ENCODE measurements around the gene ATG2B. TPM values are rescaled to one million over a fixed set of nuclear protein-coding genes. Genes with fewer than 3 reads are reported as not detected.
"Not testable (repeated sequence)": the region's sequence is repeated elsewhere in the genome, so short reads cannot be mapped to it uniquely, and the experiment has no call there.

Gene ATG2B
- total RNA-seq, 1 donor from 2014 or later = 22.2 TPM

- DNase-seq (ENCODE audit: low spot score) = no peak
- no peaks in the 10 kb centered on the region for H3K36me3 Mint-ChIP-seq (ENCODE audit: low read depth)
- intact Hi-C loops (cut with micrococcal nuclease) = no loop called here
- H3K4me3 Mint-ChIP-seq = no peak overlapping the region
- no peaks in the 10 kb centered on the region for H3K9me3 Mint-ChIP-seq
- no peaks in the 10 kb centered on the region for H3K4me1 Mint-ChIP-seq (ENCODE audit: low read depth)
- H3K27me3 Mint-ChIP-seq (ENCODE audit: insufficient read depth) = no peaks in the 10 kb centered on the region
- H3K27ac Mint-ChIP-seq = no peak overlapping the region
Measured at GRCh38 chr14:96250485-96250884, 112.7 kb downstream of the ATG2B start.

GRCh38 chr14:96249029-96249428 is 114.1 kb downstream of the ATG2B start:
- intact Hi-C loops (cut with micrococcal nuclease) = no loop called here
- Mint-ChIP-seq H3K27me3 (ENCODE audit: insufficient read depth) (peaks cover 2% of the 10 kb centered on the region), H3K9me3 (no peaks in the 10 kb centered on the region), H3K27ac (no peak overlapping the region), H3K4me3 (no peak overlapping the region), H3K36me3 (ENCODE audit: low read depth) (no peaks in the 10 kb centered on the region), H3K4me1 (ENCODE audit: low read depth) (no peaks in the 10 kb centered on the region)
- DNase-seq (ENCODE audit: low spot score) = no peak

- H3K27me3 Mint-ChIP-seq (ENCODE audit: insufficient read depth) = peaks cover 2% of the 10 kb centered on the region
- H3K27ac Mint-ChIP-seq = no peak overlapping the region
- H3K4me3 Mint-ChIP-seq = no peak overlapping the region
- no peaks in the 10 kb centered on the region for H3K36me3 Mint-ChIP-seq (ENCODE audit: low read depth)
- no peaks in the 10 kb centered on the region for H3K4me1 Mint-ChIP-seq (ENCODE audit: low read depth)
- no peak for DNase-seq (ENCODE audit: low spot score)
- intact Hi-C loops (cut with micrococcal nuclease) = no loop called here
- no peaks in the 10 kb centered on the region for H3K9me3 Mint-ChIP-seq
Measured at GRCh38 chr14:96247031-96247430, 116.1 kb downstream of the ATG2B start.

- Mint-ChIP-seq H3K9me3 (no peaks in the 10 kb centered on the region), H3K36me3 (ENCODE audit: low read depth) (no peaks in the 10 kb centered on the region), H3K27ac (no peak overlapping the region), H3K27me3 (ENCODE audit: insufficient read depth) (peaks cover 2% of the 10 kb centered on the region), H3K4me3 (no peak overlapping the region), H3K4me1 (ENCODE audit: low read depth) (no peaks in the 10 kb centered on the region)
- intact Hi-C loops (cut with micrococcal nuclease) = no loop called here
- no peak for DNase-seq (ENCODE audit: low spot score)
Measured at GRCh38 chr14:96246539-96246847, 116.6 kb downstream of the ATG2B start.

- Mint-ChIP-seq H3K4me1 (ENCODE audit: low read depth) (no peaks in the 10 kb centered on the region), H3K27ac (no peak overlapping the region), H3K4me3 (no peak overlapping the region), H3K27me3 (ENCODE audit: insufficient read depth) (peaks cover 2% of the 10 kb centered on the region), H3K9me3 (no peaks in the 10 kb centered on the region), H3K36me3 (ENCODE audit: low read depth) (no peaks in the 10 kb centered on the region)
- DNase-seq (ENCODE audit: low spot score) = no peak
- intact Hi-C loops (cut with micrococcal nuclease) = no loop called here
Measured at GRCh38 chr14:96245710-96246538, 117.2 kb downstream of the ATG2B start.

GRCh38 chr14:96245074-96245473 is 118.1 kb downstream of the ATG2B start:
- H3K4me3 Mint-ChIP-seq; DNase-seq (ENCODE audit: low spot score); intact Hi-C loops (cut with micrococcal nuclease); H3K27ac Mint-ChIP-seq; H3K4me1 Mint-ChIP-seq (ENCODE audit: low read depth); H3K27me3 Mint-ChIP-seq (ENCODE audit: insufficient read depth); H3K9me3 Mint-ChIP-seq; H3K36me3 Mint-ChIP-seq (ENCODE audit: low read depth): not testable (repeated sequence)

- intact Hi-C loops (cut with micrococcal nuclease) = no loop called here
- H3K27ac Mint-ChIP-seq = no peak overlapping the region
- no peak overlapping the region for H3K4me3 Mint-ChIP-seq
- no peaks in the 10 kb centered on the region for H3K9me3 Mint-ChIP-seq
- H3K27me3 Mint-ChIP-seq (ENCODE audit: insufficient read depth) = peaks cover 2% of the 10 kb centered on the region
- DNase-seq (ENCODE audit: low spot score) = no peak
- no peaks in the 10 kb centered on the region for H3K4me1 Mint-ChIP-seq (ENCODE audit: low read depth)
- no peaks in the 10 kb centered on the region for H3K36me3 Mint-ChIP-seq (ENCODE audit: low read depth)
Measured at GRCh38 chr14:96243785-96244184, 119.4 kb downstream of the ATG2B start.

- Mint-ChIP-seq H3K36me3 (ENCODE audit: low read depth) (no peaks in the 10 kb centered on the region), H3K9me3 (no peaks in the 10 kb centered on the region), H3K4me3 (no peak overlapping the region), H3K27ac (no peak overlapping the region), H3K4me1 (ENCODE audit: low read depth) (no peaks in the 10 kb centered on the region), H3K27me3 (ENCODE audit: insufficient read depth) (peaks cover 2% of the 10 kb centered on the region)
- intact Hi-C loops (cut with micrococcal nuclease) = no loop called here
- no peak for DNase-seq (ENCODE audit: low spot score)
Measured at GRCh38 chr14:96242126-96242525, 121.0 kb downstream of the ATG2B start.

- H3K4me3 Mint-ChIP-seq = no peak overlapping the region
- intact Hi-C loops (cut with micrococcal nuclease) = no loop called here
- no peaks in the 10 kb centered on the region for H3K9me3 Mint-ChIP-seq
- no peaks in the 10 kb centered on the region for H3K4me1 Mint-ChIP-seq (ENCODE audit: low read depth)
- no peaks in the 10 kb centered on the region for H3K36me3 Mint-ChIP-seq (ENCODE audit: low read depth)
- peaks cover 2% of the 10 kb centered on the region for H3K27me3 Mint-ChIP-seq (ENCODE audit: insufficient read depth)
- no peak for DNase-seq (ENCODE audit: low spot score)
- no peak overlapping the region for H3K27ac Mint-ChIP-seq
Measured at GRCh38 chr14:96240641-96241040, 122.5 kb downstream of the ATG2B start.

GRCh38 chr14:96239711-96240141 is 123.4 kb downstream of the ATG2B start:
- H3K27me3 Mint-ChIP-seq (ENCODE audit: insufficient read depth) = no peaks in the 10 kb centered on the region
- no peaks in the 10 kb centered on the region for H3K4me1 Mint-ChIP-seq (ENCODE audit: low read depth)
- no peaks in the 10 kb centered on the region for H3K36me3 Mint-ChIP-seq (ENCODE audit: low read depth)
- no peak overlapping the region for H3K4me3 Mint-ChIP-seq
- H3K9me3 Mint-ChIP-seq = no peaks in the 10 kb centered on the region
- intact Hi-C loops (cut with micrococcal nuclease) = no loop called here
- DNase-seq (ENCODE audit: low spot score) = no peak
- no peak overlapping the region for H3K27ac Mint-ChIP-seq

GRCh38 chr14:96238676-96239265 is 124.4 kb downstream of the ATG2B start:
- Mint-ChIP-seq H3K27me3 (ENCODE audit: insufficient read depth) (no peaks in the 10 kb centered on the region), H3K4me3 (no peak overlapping the region), H3K9me3 (no peaks in the 10 kb centered on the region), H3K4me1 (ENCODE audit: low read depth) (no peaks in the 10 kb centered on the region), H3K36me3 (ENCODE audit: low read depth) (no peaks in the 10 kb centered on the region), H3K27ac (no peak overlapping the region)
- no peak for DNase-seq (ENCODE audit: low spot score)
- intact Hi-C loops (cut with micrococcal nuclease) = no loop called here

- intact Hi-C loops (cut with micrococcal nuclease) = no loop called here
- H3K27ac Mint-ChIP-seq = no peak overlapping the region
- no peaks in the 10 kb centered on the region for H3K4me1 Mint-ChIP-seq (ENCODE audit: low read depth)
Measured at GRCh38 chr14:96237641-96238040, 125.5 kb downstream of the ATG2B start.

GRCh38 chr14:96235426-96235825 is 127.7 kb downstream of the ATG2B start:
- no peak overlapping the region for H3K27ac Mint-ChIP-seq
- H3K9me3 Mint-ChIP-seq = no peaks in the 10 kb centered on the region
- no peaks in the 10 kb centered on the region for H3K27me3 Mint-ChIP-seq (ENCODE audit: insufficient read depth)
- DNase-seq (ENCODE audit: low spot score) = no peak
- H3K36me3 Mint-ChIP-seq (ENCODE audit: low read depth) = no peaks in the 10 kb centered on the region
- intact Hi-C loops (cut with micrococcal nuclease) = no loop called here
- no peaks in the 10 kb centered on the region for H3K4me1 Mint-ChIP-seq (ENCODE audit: low read depth)
- no peak overlapping the region for H3K4me3 Mint-ChIP-seq

More at GRCh38 chr14:96237641-96238040, 125.5 kb downstream of the ATG2B start:
- no peaks in the 10 kb centered on the region for H3K9me3 Mint-ChIP-seq
- no peaks in the 10 kb centered on the region for H3K27me3 Mint-ChIP-seq (ENCODE audit: insufficient read depth)
- H3K36me3 Mint-ChIP-seq (ENCODE audit: low read depth) = no peaks in the 10 kb centered on the region
- H3K4me3 Mint-ChIP-seq = no peak overlapping the region
- DNase-seq (ENCODE audit: low spot score) = no peak

Measured in activated T-helper 1 cell treated with anti-CD3 and anti-CD28 coated beads, Interleukin-12 subunit alpha, Interleukin-12 subunit beta, Interleukin-2, Interleukin-4 antibody, amounts not matched to agents 30 ng/mL and 10 ng/mL and 1 ng/mL, durations not matched to agents 14 hours and 24 hours and 36 hours (primary cell).